Keratinocyte (primary cell): Measurements from ENCODE around the gene GPR31. TPM values are rescaled to one million over a fixed set of nuclear protein-coding genes. Genes with fewer than 3 reads are reported as not detected.

Experiments used
- DNase-seq: peaks from one replicate; pipeline ENCODE4 v3.0.0-alpha.2; 2011; ENCODE audit warnings: low read depth, missing footprints, low spot score
- FAIRE-seq: peaks from 2 replicates; lab custom pipeline; 2011; peaks lifted over from hg19 to GRCh38; lab: Jason Lieb, UNC
- H2AFZ ChIP-seq: 2 replicates; pipeline ENCODE4 v1.6.0; 2012; ENCODE audit warnings: low read length, control low read depth, inconsistent platforms; ENCODE audit not compliant: control insufficient read depth
- H3K27ac ChIP-seq: 2 replicates; pipeline ENCODE4 v1.5.1; 2011; ENCODE audit warnings: low read length; ENCODE audit not compliant: control insufficient read depth, insufficient read depth
- H3K27me3 ChIP-seq: 3 replicates; pipeline ENCODE4 v1.6.0; 2011; ENCODE audit warnings: low read length; ENCODE audit not compliant: control insufficient read depth, insufficient read depth; ENCODE audit errors: extremely low read depth
- H3K36me3 ChIP-seq, 2 experiments: 2 replicates in 1 of 2; 3 replicates in 1 of 2; pipeline ENCODE4 v1.5.1; 2011; ENCODE audit warnings: low read length in 2 of 2, mild to moderate bottlenecking in 1 of 2; ENCODE audit not compliant: control insufficient read depth in 2 of 2, insufficient read depth in 2 of 2; ENCODE audit errors: extremely low read depth in 1 of 2
- H3K4me1 ChIP-seq: 3 replicates; pipeline ENCODE4 v1.5.1; 2011; ENCODE audit warnings: low read length; ENCODE audit not compliant: control insufficient read depth, insufficient read depth; ENCODE audit errors: extremely low read depth
- H3K4me2 ChIP-seq: 3 replicates; pipeline ENCODE4 v1.6.0; 2011; ENCODE audit warnings: low read depth, low read length; ENCODE audit not compliant: control insufficient read depth, insufficient read depth; ENCODE audit errors: extremely low read depth
- H3K4me3 ChIP-seq, 3 experiments: fragments of 200-600 bp in 1 of 3; sonication (generic) in 1 of 3; 2 replicates in 2 of 3; 3 replicates in 1 of 3; pipeline ENCODE4 v1.5.1; 2011 to 2016; ENCODE audit warnings: low read length in 3 of 3, mild to moderate bottlenecking in 3 of 3, control low read depth in 2 of 3, inconsistent platforms in 1 of 3, low read depth in 1 of 3, mixed read lengths in 1 of 3, mixed run types in 1 of 3, moderate library complexity in 1 of 3; ENCODE audit not compliant: control insufficient read depth in 2 of 3, insufficient read depth in 2 of 3; ENCODE audit errors: extremely low read depth in 1 of 3
- H3K79me2 ChIP-seq: 2 replicates; pipeline ENCODE4 v1.6.0; 2012; ENCODE audit warnings: low read length; ENCODE audit not compliant: control insufficient read depth, insufficient read depth
- H3K9ac ChIP-seq: 3 replicates; pipeline ENCODE4 v1.6.0; 2011; ENCODE audit warnings: low read length; ENCODE audit not compliant: control insufficient read depth, insufficient read depth; ENCODE audit errors: extremely low read depth
- H3K9me1 ChIP-seq: 3 replicates; pipeline ENCODE4 v1.6.0; 2011; ENCODE audit warnings: low read length; ENCODE audit not compliant: control insufficient read depth, insufficient read depth; ENCODE audit errors: extremely low read depth
- H3K9me3 ChIP-seq: 2 replicates; pipeline ENCODE4 v1.5.1; 2012; ENCODE audit warnings: low read depth, low read length; ENCODE audit not compliant: control insufficient read depth
- H4K20me1 ChIP-seq: 3 replicates; pipeline ENCODE4 v1.6.0; 2011; ENCODE audit warnings: low read length; ENCODE audit not compliant: control insufficient read depth, insufficient read depth; ENCODE audit errors: extremely low read depth
- CTCF ChIP-seq, 3 experiments: IDR thresholded peaks in 1 of 3; conservative IDR thresholded peaks in 1 of 3; optimal IDR thresholded peaks in 1 of 3; 2 replicates in 2 of 3; 3 replicates in 1 of 3; pipeline versions ENCODE3 to v1.5.1; 2011; ENCODE audit warnings: low read length in 3 of 3, mild to moderate bottlenecking in 3 of 3, moderate library complexity in 2 of 3, control low read depth in 1 of 3, inconsistent platforms in 1 of 3; ENCODE audit not compliant: insufficient read depth in 2 of 3; ENCODE audit errors: extremely low read depth in 1 of 3
- EZH2 ChIP-seq: IDR thresholded peaks from one replicate; pipeline ENCODE4 v1.6.1; 2012; ENCODE audit warnings: inconsistent platforms, mild to moderate bottlenecking, low read length, moderate library complexity
- dilution Hi-C: fragments of 300-500 bp; cut with MboI; formaldehyde crosslinking; loops from one replicate; pipeline ENCODE4 v1.7.0; 2020; ENCODE audit warnings: low sequenced_read_pairs; ENCODE audit not compliant: extremely low pct_ligation_motif_present
- polyA plus RNA-seq, 5 experiments: library from polyadenylated mRNA; depleted of rRNA in 3 of 5; stranded (reverse) in 3 of 5; stranded (forward) in 1 of 5; unstranded in 1 of 5; fragments of >200 nt; gene quantifications; 1 replicate in 1 of 5; 2 replicates in 3 of 5; 3 replicates in 1 of 5; pipeline versions ENCODE4 v1.2.1 to v1.2.3, GENCODE V29; 2011 to 2012; ENCODE audit warnings: missing spikeins in 2 of 5, low read depth in 1 of 5, low replicate concordance in 1 of 5

The GPR31 gene
- polyA plus RNA-seq, 1 donor (not counting 4 experiments of a cell fraction or from before 2014, with no cell fraction given), result not detected

GRCh38 chr6:167122827-167123657 lies 34.7 kb downstream of the GPR31 start, which contains the start of gene CCR6:
Gene CCR6, plus strand, starts transcription at chr6:167123096. Its CDS starts 13,039 bp downstream, at chr6:167136135.
- no peaks in the 10 kb centered on the region for H3K27me3 ChIP-seq
- no peak for TF ChIP-seq EZH2
- no peak for TF ChIP-seq CTCF (optimal IDR thresholded peaks at IDR 0.05 in 1 of 3, IDR thresholded peaks at IDR 0.05 in 1 of 3, conservative IDR thresholded peaks at IDR 0.05 in 1 of 3; ENCODE audit: extremely low read depth in 1 of 3, insufficient read depth in 2 of 3, low read length in 3 of 3)
- no peak within 1 kb of the TSS for H3K4me2 ChIP-seq
- no peaks in the 10 kb centered on the region for H3K79me2 ChIP-seq
- no peak within 1 kb of the TSS for H3K4me3 ChIP-seq
- no peaks in the 10 kb centered on the region for H4K20me1 ChIP-seq
- H3K36me3 ChIP-seq, result no peaks in the 10 kb centered on the region
- DNase-seq (no peak), FAIRE-seq (no peak)
- no peaks in the 10 kb centered on the region for H3K4me1 ChIP-seq
- H3K27ac ChIP-seq, result no peak within 1 kb of the TSS
- H3K9ac ChIP-seq, result no peak within 1 kb of the TSS
- H2AFZ ChIP-seq, result no peak within 1 kb of the TSS
- dilution Hi-C loops, result no loop called here
- no peaks in the 10 kb centered on the region for H3K9me1 ChIP-seq
- no peaks in the 10 kb centered on the region for H3K9me3 ChIP-seq

GRCh38 chr6:167122041-167122826 lies 35.5 kb downstream of the GPR31 start:
- no peaks in the 10 kb centered on the region for H3K79me2 ChIP-seq
- no peak overlapping the region for H3K27ac ChIP-seq
- TF ChIP-seq CTCF (optimal IDR thresholded peaks at IDR 0.05 in 1 of 3, IDR thresholded peaks at IDR 0.05 in 1 of 3, conservative IDR thresholded peaks at IDR 0.05 in 1 of 3; ENCODE audit: extremely low read depth in 1 of 3, insufficient read depth in 2 of 3, low read length in 3 of 3), result no peak
- TF ChIP-seq EZH2, result no peak
- H3K4me3 ChIP-seq, result no peak overlapping the region
- DNase-seq (no peak), FAIRE-seq (no peak)
- H3K27me3 ChIP-seq, result no peaks in the 10 kb centered on the region
- no peaks in the 10 kb centered on the region for H3K36me3 ChIP-seq
- no peaks in the 10 kb centered on the region for H4K20me1 ChIP-seq
- dilution Hi-C loops, result no loop called here
- no peaks in the 10 kb centered on the region for H3K9me1 ChIP-seq
- no peak overlapping the region for H3K4me2 ChIP-seq
- H3K9ac ChIP-seq, result no peak overlapping the region
- H2AFZ ChIP-seq, result no peak overlapping the region
- no peaks in the 10 kb centered on the region for H3K9me3 ChIP-seq
- H3K4me1 ChIP-seq, result no peaks in the 10 kb centered on the region
